OCI-LY3 (cell line): Measurements from ENCODE around the gene AGPAT4.

Experiments used
- H2AFZ ChIP-seq: fragments of 200-600, 300-600 bp; shearing (Covaris generic); 2 replicates; pipeline ENCODE4 v1.6.0; 2014; ENCODE audit warnings: antibody characterized with exemption, low read depth, low read length
- H3K27ac ChIP-seq: fragments of 200-600, 300-600 bp; sonication (generic); 2 replicates; pipeline ENCODE4 v1.5.1; 2014; ENCODE audit warnings: mild to moderate bottlenecking, low read length, moderate library complexity, mixed read lengths
- H3K27me3 ChIP-seq: fragments of 200-600, 300-600 bp; sonication (generic); 2 replicates; pipeline ENCODE4 v1.6.1; 2014; ENCODE audit warnings: low read depth, low read length, mixed read lengths
- H3K36me3 ChIP-seq: fragments of 200-600, 300-600 bp; sonication (generic); replicated peaks from 2 replicates; pipeline ENCODE3; 2014; ENCODE audit warnings: low read depth, low read length, mixed read lengths
- H3K4me1 ChIP-seq: fragments of 300-600, 200-600 bp; sonication (generic); 2 replicates; pipeline ENCODE4 v1.6.1; 2014; ENCODE audit warnings: low read length, mixed read lengths
- H3K4me2 ChIP-seq: fragments of 200-600, 300-600 bp; sonication (generic); 2 replicates; pipeline ENCODE4 v1.6.1; 2014; ENCODE audit warnings: low read length, mixed read lengths
- H3K4me3 ChIP-seq: fragments of 300-600, 200-600 bp; sonication (generic); 2 replicates; pipeline ENCODE4 v1.5.1; 2014; ENCODE audit warnings: antibody characterized with exemption, mild to moderate bottlenecking, low read length, moderate library complexity
- H3K79me2 ChIP-seq: fragments of 300-600, 200-600 bp; shearing (Covaris generic); 2 replicates; pipeline ENCODE4 v1.6.1; 2014; ENCODE audit warnings: mild to moderate bottlenecking, low read length, mixed read lengths
- H3K9ac ChIP-seq: fragments of 300-600, 200-600 bp; shearing (Covaris generic); 2 replicates; pipeline ENCODE4 v1.6.0; 2014; ENCODE audit warnings: mild to moderate bottlenecking, low read length, moderate library complexity
- H3K9me3 ChIP-seq: fragments of 200-600, 300-600 bp; shearing (Covaris generic); 2 replicates; pipeline ENCODE4 v1.6.1; 2014; ENCODE audit warnings: low read length, mixed read lengths; ENCODE audit not compliant: insufficient read depth
- H4K20me1 ChIP-seq: fragments of 200-600, 300-600 bp; sonication (generic); 2 replicates; pipeline ENCODE4 v1.6.1; 2016; ENCODE audit warnings: low read length, mixed read lengths; ENCODE audit not compliant: insufficient read depth
- CTCF ChIP-seq: fragments of 200-600, 300-600 bp; sonication (generic); IDR thresholded peaks from 2 replicates; pipeline ENCODE4 v1.5.1; 2014; ENCODE audit warnings: antibody characterized with exemption, low read length, low read depth
- EZH2phosphoT487 ChIP-seq: fragments of 200-600 bp; shearing (Covaris generic); IDR thresholded peaks from 2 replicates; pipeline ENCODE4 v1.6.1; 2018; ENCODE audit warnings: antibody characterized with exemption, mixed run types, low read depth

AGPAT4 gene

GRCh38 chr6:161162722-161163121, 111.1 kb downstream of the AGPAT4 start:
- Histone ChIP-seq H4K20me1 (no peaks in the 10 kb centered on the region), H3K27me3 (no peaks in the 10 kb centered on the region), H3K9ac (no peak overlapping the region), H2AFZ (no peak overlapping the region), H3K27ac (no peak overlapping the region), H3K9me3 (no peaks in the 10 kb centered on the region), H3K4me2 (no peak overlapping the region), H3K36me3 (no peaks in the 10 kb centered on the region), H3K4me3 (no peak overlapping the region), H3K79me2 (no peaks in the 10 kb centered on the region), H3K4me1 (no peaks in the 10 kb centered on the region)
- no peak for TF ChIP-seq EZH2phosphoT487
- no peak for TF ChIP-seq CTCF

GRCh38 chr6:161161889-161162624, 111.8 kb downstream of the AGPAT4 start:
- Histone ChIP-seq H3K4me1 (no peaks in the 10 kb centered on the region), H3K9me3 (no peaks in the 10 kb centered on the region), H3K4me2 (no peak overlapping the region), H4K20me1 (no peaks in the 10 kb centered on the region), H3K27ac (no peak overlapping the region), H3K79me2 (no peaks in the 10 kb centered on the region), H3K9ac (no peak overlapping the region), H2AFZ (no peak overlapping the region), H3K4me3 (no peak overlapping the region), H3K36me3 (no peaks in the 10 kb centered on the region), H3K27me3 (no peaks in the 10 kb centered on the region)
- TF ChIP-seq CTCF (no peak), EZH2phosphoT487 (no peak)

GRCh38 chr6:161161121-161161520, 112.7 kb downstream of the AGPAT4 start:
- Histone ChIP-seq H3K9ac (no peak overlapping the region), H3K9me3 (no peaks in the 10 kb centered on the region), H3K79me2 (no peaks in the 10 kb centered on the region), H3K27me3 (no peaks in the 10 kb centered on the region), H3K4me1 (no peaks in the 10 kb centered on the region), H2AFZ (no peak overlapping the region), H4K20me1 (no peaks in the 10 kb centered on the region), H3K27ac (no peak overlapping the region), H3K36me3 (no peaks in the 10 kb centered on the region), H3K4me3 (no peak overlapping the region), H3K4me2 (no peak overlapping the region)
- TF ChIP-seq EZH2phosphoT487 (no peak), CTCF (no peak)

GRCh38 chr6:161154796-161155335, 119.0 kb downstream of the AGPAT4 start:
- Histone ChIP-seq H3K4me2 (no peak overlapping the region), H3K4me3 (no peak overlapping the region), H3K36me3 (no peaks in the 10 kb centered on the region), H2AFZ (no peak overlapping the region), H3K79me2 (no peaks in the 10 kb centered on the region), H3K27me3 (no peaks in the 10 kb centered on the region), H4K20me1 (no peaks in the 10 kb centered on the region), H3K9ac (no peak overlapping the region), H3K27ac (no peak overlapping the region), H3K9me3 (no peaks in the 10 kb centered on the region), H3K4me1 (no peaks in the 10 kb centered on the region)
- no peak for TF ChIP-seq CTCF
- no peak for TF ChIP-seq EZH2phosphoT487
